Left renal pelvis (tissue), 4 donors: ENCODE results near the gene CNFN. TPM values are rescaled to one million over a fixed set of nuclear protein-coding genes. Genes with fewer than 3 reads are reported as not detected.

Source experiments
- DNase-seq, 4 donors: peaks; one replicate each; pipeline ENCODE4 v3.0.0-alpha.2; 2013; ENCODE audit warnings: low read depth in 4 of 4, low spot score in 3 of 4
- polyA plus RNA-seq, 4 donors: library from polyadenylated mRNA; unstranded; fragments of 120-200 nt; gene quantifications; one replicate each; pipeline ENCODE4 v1.2.1, GENCODE V29; 2013; ENCODE audit not compliant: insufficient read length in 4 of 4

CNFN gene
- polyA plus RNA-seq, 4 donors = 0.52 to 2.0 (median 0.75) TPM

DNA sequence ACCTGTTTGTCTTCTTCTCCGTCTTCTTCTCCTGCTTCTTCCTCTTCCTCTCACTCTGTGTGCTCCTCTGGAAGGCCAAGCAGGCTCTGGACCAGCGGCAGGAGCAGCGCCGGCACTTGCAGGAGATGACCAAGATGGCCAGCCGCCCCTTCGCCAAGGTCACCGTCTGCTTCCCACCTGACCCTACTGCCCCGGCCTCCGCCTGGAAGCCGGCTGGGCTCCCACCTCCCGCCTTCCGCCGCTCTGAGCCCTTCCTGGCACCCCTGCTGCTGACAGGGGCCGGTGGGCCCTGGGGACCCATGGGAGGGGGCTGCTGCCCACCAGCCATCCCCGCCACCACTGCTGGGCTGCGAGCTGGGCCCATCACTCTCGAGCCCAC, 13.9 kb downstream of the CNFN start:
- DNase-seq = no peak

DNA sequence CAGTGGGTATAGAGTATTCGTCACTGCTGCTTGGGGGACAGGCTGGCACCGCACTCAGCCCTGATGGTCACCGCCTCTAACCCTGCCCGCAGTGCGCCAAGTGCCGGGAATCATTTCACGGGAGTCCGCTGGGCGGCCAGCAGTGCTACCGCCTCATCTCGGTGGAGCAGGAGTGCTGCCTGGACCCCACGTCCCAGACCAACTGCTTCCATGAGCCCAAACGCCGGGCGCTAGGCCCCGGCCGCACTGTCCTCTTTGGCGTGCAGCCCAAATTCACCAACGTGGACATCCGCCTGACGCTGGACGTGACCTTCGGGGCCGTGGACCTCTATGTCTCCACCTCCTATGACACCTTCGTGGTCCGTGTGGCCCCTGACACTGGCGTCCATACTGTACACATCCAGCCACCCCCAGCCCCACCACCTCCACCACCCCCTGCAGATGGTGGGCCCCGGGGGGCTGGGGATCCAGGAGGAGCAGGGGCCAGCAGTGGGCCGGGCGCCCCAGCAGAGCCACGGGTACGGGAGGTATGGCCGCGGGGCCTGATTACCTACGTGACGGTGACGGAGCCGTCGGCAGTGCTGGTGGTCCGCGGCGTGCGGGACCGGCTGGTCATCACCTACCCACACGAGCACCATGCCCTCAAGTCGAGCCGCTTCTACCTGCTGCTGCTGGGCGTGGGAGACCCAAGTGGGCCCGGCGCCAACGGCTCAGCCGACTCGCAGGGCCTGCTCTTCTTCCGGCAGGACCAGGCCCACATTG, 14.5 kb downstream of the CNFN start:
- DNase-seq = no peak

DNA sequence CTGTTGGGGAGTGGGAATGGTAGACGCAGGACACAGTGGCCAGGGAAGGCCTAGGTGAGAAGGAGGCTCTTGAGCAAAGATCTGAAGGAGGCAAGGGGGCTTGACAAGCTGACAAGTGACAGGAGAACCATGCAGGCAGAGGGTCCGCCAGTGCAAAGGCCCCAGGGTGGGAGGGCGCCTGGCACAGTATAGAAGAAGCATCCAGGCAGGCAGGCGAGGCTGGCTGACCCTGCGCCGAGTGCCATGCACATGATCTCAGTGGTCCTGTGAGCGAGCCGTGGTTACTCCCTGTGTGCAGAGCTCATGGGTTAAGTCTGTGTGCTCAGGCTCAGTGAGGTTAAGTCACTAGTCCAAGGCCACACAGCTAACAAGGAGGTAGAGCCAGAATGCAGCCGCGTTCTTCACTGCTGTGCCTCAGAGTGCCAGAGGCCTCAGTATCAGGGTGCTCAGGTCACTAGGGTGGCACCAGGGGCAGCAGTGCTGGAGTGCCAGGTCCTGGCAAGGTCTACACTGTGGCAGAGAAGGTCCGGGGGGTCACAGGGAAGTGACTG, 15.2 kb downstream of the CNFN start:
- DNase-seq = no peak

DNA sequence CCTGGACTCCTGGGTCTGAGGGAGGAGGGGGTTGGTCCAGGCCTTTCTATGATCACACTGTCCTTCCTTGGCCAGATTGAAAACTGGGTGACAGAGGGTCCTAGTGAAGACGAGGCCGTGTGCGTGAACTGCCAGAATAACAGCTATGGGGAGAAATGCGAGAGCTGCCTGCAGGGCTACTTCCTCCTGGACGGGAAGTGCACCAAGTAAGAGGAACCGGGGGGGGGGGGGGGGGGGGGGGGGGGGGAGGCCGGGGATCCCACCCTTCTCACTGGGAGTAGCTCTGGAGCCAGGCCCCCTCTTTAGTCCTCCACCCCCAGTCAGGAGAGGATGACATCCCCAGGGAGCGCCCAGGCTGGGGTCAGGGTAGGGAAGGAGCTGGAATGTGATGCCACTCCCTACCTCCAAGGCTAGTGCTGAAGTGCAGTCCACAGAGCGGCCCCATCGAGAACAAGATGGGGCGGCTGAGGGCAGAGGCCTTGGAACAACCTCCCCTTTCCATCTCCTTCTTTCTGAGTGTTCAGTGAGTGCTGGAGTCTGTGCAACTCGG, 19.4 kb downstream of the CNFN start:
- DNase-seq = no peak

DNA sequence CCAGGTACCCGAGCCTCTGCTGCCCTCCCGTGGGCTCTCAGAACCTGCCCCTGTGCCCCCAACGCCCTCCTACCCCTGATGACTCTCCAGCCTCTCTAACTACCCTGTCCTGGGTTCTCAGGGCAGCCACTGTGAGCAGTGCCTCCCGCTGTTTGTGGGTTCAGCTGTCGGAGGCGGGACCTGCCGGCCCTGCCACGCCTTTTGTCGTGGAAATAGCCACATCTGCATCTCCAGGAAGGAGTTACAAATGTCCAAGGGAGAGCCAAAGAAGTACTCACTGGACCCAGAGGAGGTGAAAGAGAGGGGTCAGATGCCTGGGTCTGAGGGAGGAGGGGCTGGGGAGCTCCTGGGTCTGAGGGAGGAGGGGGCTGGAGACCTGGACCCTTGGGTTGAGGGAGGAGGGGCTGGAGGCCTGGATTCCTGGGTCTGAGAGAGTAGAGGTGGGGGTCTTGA, 20.0 kb downstream of the CNFN start:
- DNase-seq = no peak

DNA sequence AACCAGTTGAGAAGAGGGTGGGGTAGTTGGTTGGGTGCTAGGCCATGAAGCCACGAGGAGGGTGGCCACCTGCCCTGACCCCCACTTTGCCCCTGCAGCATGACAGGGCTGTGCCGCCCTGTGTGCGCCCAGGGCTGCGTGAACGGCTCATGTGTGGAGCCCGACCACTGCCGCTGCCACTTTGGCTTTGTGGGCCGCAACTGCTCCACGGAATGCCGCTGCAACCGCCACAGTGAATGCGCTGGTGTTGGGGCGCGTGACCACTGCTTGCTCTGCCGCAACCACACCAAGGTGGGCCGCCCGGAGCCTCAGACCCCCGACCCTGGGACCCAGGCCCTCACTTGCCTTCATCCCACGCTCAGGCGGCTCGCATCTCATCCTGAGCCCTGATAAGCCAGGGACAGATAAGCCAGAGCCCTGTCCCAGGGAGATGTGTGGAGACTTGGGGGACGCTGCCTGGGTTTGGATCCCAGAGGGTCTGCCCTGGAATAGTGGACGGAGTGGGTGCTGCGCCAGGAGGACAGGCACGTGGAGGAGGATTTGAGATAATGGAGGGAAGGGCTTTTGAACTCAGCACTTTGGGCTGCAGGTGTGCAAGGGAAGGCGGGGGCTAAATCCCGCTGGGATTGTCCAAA, 20.5 kb downstream of the CNFN start:
- DNase-seq = no peak

DNA sequence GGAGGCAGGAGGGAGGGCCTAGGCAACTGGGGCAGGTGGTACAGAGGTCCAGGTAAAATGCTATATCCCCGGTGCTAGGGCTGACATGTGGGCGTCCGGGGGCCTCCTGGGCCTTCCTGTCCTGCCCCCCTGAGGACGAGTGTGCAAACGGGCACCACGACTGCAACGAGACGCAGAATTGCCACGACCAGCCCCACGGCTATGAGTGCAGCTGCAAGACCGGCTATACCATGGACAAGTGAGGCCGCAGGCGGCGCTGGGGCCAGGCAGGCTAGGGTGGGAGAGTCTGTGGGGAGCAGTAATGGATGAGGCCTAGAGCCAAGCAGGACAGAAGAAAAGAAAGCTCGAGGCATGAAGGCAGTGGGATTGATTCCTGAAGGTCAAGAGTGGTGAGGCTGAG, 21.3 kb downstream of the CNFN start:
- no peak for DNase-seq

DNA sequence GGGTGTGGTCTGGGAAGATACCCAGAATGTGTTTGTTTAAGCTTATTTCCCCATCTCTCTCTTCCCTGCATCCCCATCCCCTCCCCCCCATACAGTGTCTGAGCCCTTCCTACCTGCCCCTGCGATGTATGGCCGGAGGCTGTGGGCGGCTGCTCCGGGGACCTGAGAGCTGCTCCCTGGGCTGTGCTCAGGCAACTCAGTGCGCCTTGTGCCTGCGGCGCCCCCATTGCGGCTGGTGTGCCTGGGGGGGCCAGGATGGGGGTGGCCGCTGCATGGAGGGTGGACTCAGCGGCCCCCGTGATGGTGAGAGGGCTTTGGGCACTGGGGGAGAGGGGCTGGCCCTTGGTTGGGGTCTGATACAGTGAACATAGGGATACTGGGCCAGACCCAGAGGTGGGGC, 21.7 kb downstream of the CNFN start:
- DNase-seq = no peak

DNA sequence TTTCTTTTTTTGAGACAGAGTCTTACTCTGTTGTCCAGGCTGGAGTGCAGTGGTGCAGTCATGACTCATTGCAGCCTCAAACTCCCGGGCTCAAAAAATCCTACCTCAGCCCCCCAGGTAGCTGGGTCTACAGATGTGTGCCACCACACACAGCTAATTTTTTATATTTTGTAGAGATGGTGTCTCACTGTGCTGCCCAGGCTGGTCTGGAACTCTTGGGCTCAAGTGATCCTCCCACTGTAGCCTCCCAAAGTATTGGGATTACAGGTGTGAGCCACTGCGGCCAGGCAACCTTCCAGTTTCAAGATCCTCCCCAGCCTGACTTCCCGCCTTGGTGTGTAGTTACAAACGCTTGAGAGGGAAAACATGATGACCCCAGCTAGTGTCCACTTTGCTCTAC, 22.2 kb downstream of the CNFN start:
- no peak for DNase-seq

DNA sequence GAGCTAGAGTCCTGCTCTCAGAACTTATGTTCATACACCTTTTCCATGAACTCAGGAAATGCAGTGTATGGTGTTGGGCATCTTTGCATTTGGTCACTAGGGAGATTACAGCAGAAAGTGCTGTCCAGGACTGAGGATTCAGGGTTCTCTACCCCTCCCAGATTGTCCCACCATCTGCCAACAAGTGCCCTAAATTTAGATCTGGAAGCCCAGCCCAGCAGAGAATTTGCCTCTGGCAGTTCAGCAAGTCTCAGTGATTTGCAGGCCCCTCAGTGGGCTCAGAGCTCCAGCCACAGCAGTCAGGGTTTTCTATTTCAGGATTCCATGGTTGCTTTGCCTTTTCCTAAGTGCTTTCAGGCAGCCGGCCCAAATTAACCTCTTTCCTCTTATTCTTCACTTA, 23.4 kb downstream of the CNFN start:
- DNase-seq = no peak

DNA sequence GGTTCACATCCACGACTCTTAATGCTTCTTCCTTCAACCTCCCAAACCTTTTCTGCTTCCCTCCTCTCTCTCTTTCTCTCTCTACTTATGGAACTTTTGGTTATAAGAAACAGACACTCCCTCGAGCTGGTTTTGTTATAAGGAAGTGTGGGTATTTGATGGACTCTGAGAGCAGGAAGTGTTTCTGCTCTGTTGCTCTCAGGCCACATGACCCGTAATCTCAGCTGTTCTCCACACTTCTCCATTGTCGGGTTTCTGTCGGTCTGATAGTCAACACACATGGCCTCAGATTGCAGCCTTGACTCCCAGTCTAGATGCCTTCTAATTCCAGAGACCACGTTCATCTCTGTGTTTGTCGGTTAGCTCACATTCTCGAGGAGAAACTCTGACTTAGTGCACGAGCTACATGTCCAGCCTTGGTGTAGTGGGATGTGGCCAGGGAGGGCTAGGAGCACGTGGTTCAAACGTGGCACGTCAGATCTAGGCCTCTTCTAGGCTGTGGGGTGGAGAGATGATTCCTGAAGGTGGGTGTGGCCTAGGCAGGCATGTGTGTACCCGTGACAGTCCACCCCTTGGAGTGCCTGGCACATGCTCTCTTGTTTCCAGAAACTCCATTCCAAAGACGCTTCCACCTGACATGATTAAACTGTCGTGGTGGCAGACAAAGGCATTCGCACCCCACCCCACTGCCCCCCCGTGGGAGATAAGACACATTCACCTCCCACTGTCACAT, 26.3 kb downstream of the CNFN start:
- no peak for DNase-seq

DNA sequence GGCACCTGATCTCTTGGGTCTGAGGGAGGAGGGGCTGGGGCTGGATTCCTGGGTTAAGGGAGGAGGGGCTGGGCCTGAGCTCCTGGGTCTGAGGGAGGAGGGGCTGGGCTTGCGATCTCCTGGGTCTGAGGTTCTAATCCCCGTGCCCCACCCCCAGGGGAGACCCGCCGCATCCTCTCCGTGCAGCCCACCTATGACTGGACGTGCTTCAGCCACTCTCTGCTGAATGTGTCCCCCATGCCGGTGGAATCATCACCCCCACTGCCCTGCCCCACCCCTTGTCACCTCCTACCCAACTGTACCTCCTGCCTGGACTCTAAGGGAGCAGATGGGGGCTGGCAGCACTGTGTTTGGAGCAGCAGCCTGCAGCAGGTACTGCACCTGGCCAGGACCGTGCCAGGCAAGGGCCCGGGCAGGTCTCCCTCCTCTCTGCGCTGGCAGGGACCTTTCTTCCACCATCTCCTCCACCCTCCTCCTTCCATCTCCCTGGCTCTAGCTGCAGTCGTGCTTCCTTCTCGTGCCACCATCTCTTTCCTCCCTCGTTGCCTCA, 27.1 kb downstream of the CNFN start:
- no peak for DNase-seq

DNA sequence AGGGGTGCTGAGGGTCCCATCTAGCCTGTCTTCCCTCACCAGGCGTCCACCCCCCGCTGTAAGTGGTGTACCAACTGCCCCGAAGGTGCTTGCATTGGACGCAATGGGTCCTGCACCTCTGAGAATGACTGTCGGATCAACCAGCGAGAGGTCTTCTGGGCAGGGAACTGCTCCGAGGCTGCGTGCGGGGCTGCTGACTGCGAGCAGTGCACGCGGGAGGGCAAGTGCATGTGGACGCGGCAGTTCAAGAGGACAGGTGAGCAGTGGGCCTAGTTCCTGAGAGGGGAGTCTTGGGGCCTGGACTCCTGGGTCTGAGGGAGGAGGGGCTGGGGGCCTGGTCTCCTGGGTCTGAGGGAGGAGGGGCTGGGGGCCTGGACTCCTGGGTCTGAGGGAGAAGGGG, 27.8 kb downstream of the CNFN start:
- no peak for DNase-seq

DNA sequence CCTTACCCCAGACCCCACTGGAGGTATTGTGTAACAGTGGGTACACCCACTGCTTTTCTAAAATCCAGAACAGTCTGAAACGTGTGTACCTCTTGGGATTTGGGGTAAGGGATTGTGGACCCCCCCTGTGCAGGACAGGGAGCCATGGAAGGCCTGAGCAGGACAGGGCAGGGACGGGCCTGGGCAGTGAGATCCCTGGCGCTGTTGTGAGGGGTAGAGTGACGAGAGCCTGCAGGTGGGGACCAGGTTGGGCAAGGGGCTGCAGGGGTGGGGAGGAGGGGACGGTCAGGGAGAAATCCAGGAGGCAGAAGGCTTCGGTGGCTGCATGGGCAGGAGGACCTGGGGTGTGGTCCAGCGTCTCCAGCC, 28.6 kb downstream of the CNFN start:
- DNase-seq = no peak

DNA sequence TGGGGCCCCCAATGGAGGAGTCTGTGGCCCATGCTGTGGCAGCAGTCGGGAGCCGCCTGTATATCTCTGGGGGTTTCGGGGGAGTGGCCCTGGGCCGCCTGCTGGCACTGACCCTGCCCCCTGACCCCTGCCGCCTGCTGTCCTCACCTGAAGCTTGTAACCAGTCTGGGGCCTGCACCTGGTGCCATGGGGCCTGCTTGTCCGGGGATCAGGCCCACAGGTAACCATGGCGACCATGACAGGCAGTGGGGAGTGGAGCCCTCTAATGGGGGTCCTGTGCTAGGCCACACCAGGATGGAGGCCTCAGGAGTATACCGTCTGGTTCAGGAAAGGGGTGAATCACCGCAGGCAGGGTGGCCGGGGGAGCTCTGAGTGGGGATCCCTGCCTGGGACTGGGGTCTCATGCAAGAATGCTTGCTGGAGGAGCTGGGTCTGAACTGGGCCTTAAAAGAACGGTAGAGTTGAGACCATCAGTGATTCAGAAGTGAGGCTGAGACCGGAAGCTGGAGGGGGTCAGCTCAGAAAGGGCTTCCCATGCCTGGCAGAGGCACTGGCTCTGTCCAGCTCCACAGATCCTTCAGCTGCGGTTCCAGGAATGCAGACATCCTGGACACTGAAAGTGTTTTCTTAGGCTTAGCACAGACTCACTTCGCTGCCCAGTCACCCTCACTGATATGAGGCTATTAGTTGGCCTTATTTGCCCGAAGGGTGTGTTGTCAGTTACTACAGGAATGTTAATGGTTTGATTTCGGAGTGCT, 29.1 kb downstream of the CNFN start:
- DNase-seq = no peak

DNA sequence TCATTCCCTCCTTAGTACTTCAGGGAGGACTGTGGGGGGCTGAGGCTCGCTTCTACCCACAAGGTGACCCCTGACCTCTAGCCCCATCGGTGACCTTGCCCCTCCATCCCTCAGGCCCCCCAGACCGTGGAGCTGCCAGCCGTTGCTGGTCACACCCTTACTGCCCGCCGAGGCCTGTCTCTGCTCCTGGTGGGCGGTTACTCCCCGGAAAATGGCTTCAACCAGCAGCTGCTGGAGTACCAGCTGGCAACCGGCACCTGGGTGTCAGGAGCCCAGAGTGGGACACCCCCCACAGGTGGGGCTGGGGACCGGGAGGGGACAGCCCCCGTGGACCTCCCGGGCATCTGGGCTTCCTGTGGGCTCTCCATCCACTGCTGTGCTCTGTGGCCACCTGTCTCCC, 32.8 kb downstream of the CNFN start:
- DNase-seq = no peak

DNA sequence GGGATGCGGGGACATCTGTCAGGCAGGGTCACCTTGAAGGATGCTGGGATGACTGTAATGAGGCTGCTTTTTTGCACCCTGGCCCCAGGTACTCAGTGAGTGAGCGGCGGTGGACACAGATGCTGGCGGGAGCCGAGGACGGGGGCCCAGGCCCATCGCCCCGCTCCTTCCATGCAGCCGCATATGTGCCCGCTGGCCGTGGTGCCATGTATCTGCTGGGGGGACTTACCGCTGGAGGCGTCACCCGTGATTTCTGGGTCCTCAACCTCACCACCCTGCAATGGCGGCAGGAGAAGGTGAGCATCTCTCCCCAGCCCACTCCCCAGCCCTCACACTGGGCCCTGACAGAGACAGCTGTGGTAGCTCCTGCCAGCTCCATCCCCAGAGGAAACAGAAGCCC, 33.4 kb downstream of the CNFN start:
- DNase-seq = no peak

DNA sequence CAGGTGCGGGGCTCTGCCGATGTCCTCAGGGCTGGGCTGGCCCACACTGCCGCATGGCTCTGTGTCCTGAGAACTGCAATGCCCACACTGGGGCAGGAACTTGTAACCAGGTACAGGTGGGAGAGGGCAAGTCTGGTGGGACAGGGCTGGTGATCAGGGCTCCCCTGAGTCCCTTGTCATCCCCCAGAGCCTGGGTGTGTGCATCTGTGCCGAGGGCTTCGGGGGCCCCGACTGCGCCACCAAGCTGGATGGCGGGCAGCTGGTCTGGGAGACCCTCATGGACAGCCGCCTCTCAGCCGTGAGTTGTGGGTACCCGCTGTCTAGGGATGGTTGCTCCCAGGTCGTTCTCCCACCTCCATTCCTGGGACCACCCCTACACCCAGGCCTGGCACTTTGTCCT, 34.2 kb downstream of the CNFN start:
- no peak for DNase-seq

DNA sequence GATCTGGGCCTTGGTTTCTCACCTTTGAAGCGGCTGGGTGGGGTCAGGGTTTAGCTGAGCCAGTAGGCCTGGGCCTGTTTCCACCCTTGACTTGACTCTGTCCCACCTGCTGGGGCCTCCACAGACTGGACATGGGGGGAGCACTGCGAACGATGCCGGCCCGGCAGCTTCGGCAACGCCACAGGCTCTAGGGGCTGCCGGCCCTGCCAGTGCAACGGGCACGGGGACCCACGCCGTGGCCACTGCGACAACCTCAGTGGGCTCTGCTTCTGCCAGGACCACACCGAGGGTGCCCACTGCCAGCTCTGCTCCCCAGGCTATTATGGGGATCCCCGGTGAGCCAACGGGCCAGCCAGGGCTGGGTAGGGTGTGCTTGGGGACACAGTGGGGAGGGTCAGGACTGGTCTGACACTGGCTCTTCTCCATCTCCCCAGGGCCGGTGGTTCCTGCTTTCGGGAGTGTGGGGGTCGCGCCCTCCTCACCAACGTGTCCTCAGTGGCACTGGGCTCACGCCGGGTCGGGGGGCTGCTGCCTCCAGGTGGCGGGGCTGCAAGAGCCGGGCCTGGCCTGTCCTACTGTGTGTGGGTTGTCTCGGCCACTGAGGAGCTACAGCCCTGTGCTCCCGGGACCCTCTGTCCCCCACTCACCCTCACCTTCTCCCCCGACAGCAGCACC, 36.6 kb downstream of the CNFN start:
- DNase-seq = no peak
